Tibial artery (tissue), 4 donors: Measurements from ENCODE around the gene RNF11.

ENCODE experiments used
- DNase-seq, 2 donors: peaks; one replicate each; pipeline ENCODE4 v3.0.0-alpha.2; 2019
- H3K27ac ChIP-seq, 2 donors: fragments of 200-600 bp; sonication (generic) in 1 of 2; 1 replicate in 1 of 2; 2 replicates in 1 of 2; pipeline ENCODE4 v1.5.1; 2018 to 2019; ENCODE audit warnings: mild to moderate bottlenecking in 1 of 2
- H3K27me3 ChIP-seq, 2 donors: fragments of 200-600 bp; sonication (generic) in 1 of 2; one replicate each; pipeline versions ENCODE4 v1.5.1 to v1.6.0; 2016 to 2019
- H3K36me3 ChIP-seq, 3 donors: fragments of 200-600 bp; sonication (generic) in 2 of 3; one replicate each; pipeline ENCODE4 v1.5.1; 2016 to 2019; ENCODE audit warnings: mild to moderate bottlenecking in 2 of 3
- H3K4me1 ChIP-seq, 4 donors: fragments of 200-600 bp; sonication (generic) in 2 of 4; 1 replicate in 3 of 4; 2 replicates in 1 of 4; pipeline ENCODE4 v1.5.1; 2016 to 2019
- H3K4me3 ChIP-seq, 2 donors: fragments of 200-600 bp; sonication (generic) in 1 of 2; 1 replicate in 1 of 2; 2 replicates in 1 of 2; pipeline ENCODE4 v1.5.1; 2018 to 2019; ENCODE audit warnings: mild to moderate bottlenecking in 2 of 2
- H3K9me3 ChIP-seq, 3 donors: fragments of 200-600 bp; sonication (generic) in 1 of 3; one replicate each; pipeline ENCODE4 v1.5.1; 2016 to 2019
- CTCF ChIP-seq, 2 experiments: fragments of 200-600 bp in 1 of 2; fragments of 450-650 bp in 1 of 2; IDR thresholded peaks; one replicate each; pipeline ENCODE4 v1.5.1; 2017 to 2019; ENCODE audit warnings: antibody characterized with exemption in 2 of 2, mild to moderate bottlenecking in 1 of 2, moderate library complexity in 1 of 2
- intact Hi-C: fragments of 100-400 bp; cut with DNase I; formaldehyde crosslinking; loops from one replicate; pipeline ENCODE4 v1.15.0; 2023; ENCODE audit warnings: low total_unique reads

RNF11 gene

GRCh38 chr1:51235673-51236530, at the start of gene RNF11:
RNF11 (plus strand) TSS chr1:51236273; CDS start chr1:51236757, 484 bp downstream.
- no peaks in the 10 kb centered on the region for H3K36me3 ChIP-seq
- H3K27ac ChIP-seq = peak within 1 kb of the TSS; percentile 99
- peak within 1 kb of the TSS; percentile 87 to 100 for H3K4me3 ChIP-seq
- H3K27me3 ChIP-seq = no peaks in the 10 kb centered on the region
- H3K4me1 ChIP-seq = peaks cover 0 to 46% (median 18%) of the 10 kb centered on the region in 4 donors
- DNase-seq = peak; percentile 91 to 97
- intact Hi-C loops = no loop called here
- TF ChIP-seq CTCF (IDR thresholded peaks at IDR 0.05) = peak in 1 of 2 experiments; percentile 31
- no peaks in the 10 kb centered on the region for H3K9me3 ChIP-seq

GRCh38 chr1:51188230-51188629, 47.8 kb upstream of the RNF11 start:
- Histone ChIP-seq H3K36me3 (no peaks in the 10 kb centered on the region), H3K4me3 (no peak overlapping the region), H3K9me3 (no peaks in the 10 kb centered on the region), H3K27me3 (no peaks in the 10 kb centered on the region), H3K27ac (no peak overlapping the region), H3K4me1 (no peaks in the 10 kb centered on the region)
- intact Hi-C loops = no loop called here
- no peak for DNase-seq
- no peak for TF ChIP-seq CTCF (IDR thresholded peaks at IDR 0.05)

GRCh38 chr1:51189421-51190073, 46.5 kb upstream of the RNF11 start:
- Histone ChIP-seq H3K27ac (no peak overlapping the region), H3K9me3 (no peaks in the 10 kb centered on the region), H3K27me3 (no peaks in the 10 kb centered on the region), H3K36me3 (no peaks in the 10 kb centered on the region), H3K4me3 (no peak overlapping the region), H3K4me1 (no peaks in the 10 kb centered on the region)
- TF ChIP-seq CTCF (IDR thresholded peaks at IDR 0.05) = peak; percentile 80 to 92
- no peak for DNase-seq
- intact Hi-C loops = loop anchor here (5.0 to 10.0 kb wide), 3 partner anchors 108 to 415 kb away; no protein-coding TSS in a partner anchor

- Histone ChIP-seq H3K4me3 (no peak overlapping the region), H3K4me1 (no peaks in the 10 kb centered on the region), H3K27me3 (no peaks in the 10 kb centered on the region), H3K36me3 (no peaks in the 10 kb centered on the region), H3K27ac (no peak overlapping the region), H3K9me3 (no peaks in the 10 kb centered on the region)
- DNase-seq = no peak
- TF ChIP-seq CTCF (IDR thresholded peaks at IDR 0.05) = no peak
- intact Hi-C loops = loop anchor here (5.0 to 10.0 kb wide), 3 partner anchors 106 to 416 kb away; no protein-coding TSS in a partner anchor
These were observed 45.1 kb upstream of the RNF11 start for GRCh38 chr1:51190961-51191360.

- no peaks in the 10 kb centered on the region for H3K27me3 ChIP-seq
- H3K9me3 ChIP-seq = no peaks in the 10 kb centered on the region
- no peak overlapping the region for H3K27ac ChIP-seq
- intact Hi-C loops = loop anchor here (5.0 to 10.0 kb wide), 3 partner anchors 105 to 418 kb away; no protein-coding TSS in a partner anchor
- no peaks in the 10 kb centered on the region for H3K36me3 ChIP-seq
- H3K4me1 ChIP-seq = no peaks in the 10 kb centered on the region
- H3K4me3 ChIP-seq = no peak overlapping the region
- DNase-seq = peak; percentile 66 to 68
- peak; percentile 64 to 84 for TF ChIP-seq CTCF (IDR thresholded peaks at IDR 0.05)
These were observed 43.7 kb upstream of the RNF11 start for GRCh38 chr1:51192213-51192843.
